NT2/D1 (cell line): ENCODE measurements around the gene ZFHX3.

Source experiments
- DNase-seq: peaks from one replicate; pipeline ENCODE4 v3.0.0-alpha.2; 2011; ENCODE audit warnings: low read depth, low spot score
- H3K27me3 ChIP-seq: 2 replicates; pipeline ENCODE4 v1.6.0; 2011; ENCODE audit warnings: mild to moderate bottlenecking; ENCODE audit not compliant: insufficient read length, insufficient read depth
- H3K36me3 ChIP-seq: 2 replicates; pipeline ENCODE4 v1.6.1; 2011; ENCODE audit warnings: mild to moderate bottlenecking, low read length, mixed read lengths; ENCODE audit not compliant: insufficient read depth, insufficient read length
- H3K4me1 ChIP-seq: 2 replicates; pipeline ENCODE4 v1.5.1; 2011; ENCODE audit not compliant: insufficient read depth, insufficient read length
- H3K4me3 ChIP-seq: 2 replicates; pipeline ENCODE4 v1.5.1; 2011; ENCODE audit warnings: low read depth; ENCODE audit not compliant: insufficient read length
- H3K9ac ChIP-seq: 2 replicates; pipeline ENCODE4 v1.6.0; 2011; ENCODE audit warnings: low read depth; ENCODE audit not compliant: insufficient read length
- H3K9me3 ChIP-seq: 2 replicates; pipeline ENCODE4 v1.5.1; 2011; ENCODE audit warnings: mild to moderate bottlenecking, low read length; ENCODE audit not compliant: insufficient read depth
- SUZ12 ChIP-seq: IDR thresholded peaks from 2 replicates; pipeline ENCODE4 v1.6.1; 2011; ENCODE audit not compliant: insufficient read length, insufficient read depth; ENCODE audit errors: extremely low read depth
- YY1 ChIP-seq: IDR thresholded peaks from 2 replicates; pipeline ENCODE4 v1.6.1; 2011; ENCODE audit not compliant: insufficient read length, insufficient read depth
- ZNF274 ChIP-seq: IDR thresholded peaks from 2 replicates; pipeline ENCODE4 v1.6.1; 2011; ENCODE audit warnings: mild to moderate bottlenecking, low read depth, low read length

The ZFHX3 gene

GRCh38 chr16:72879846-72880245, 168.1 kb downstream of the ZFHX3 start:
- Histone ChIP-seq H3K9ac (no peak overlapping the region), H3K4me1 (peaks cover 8% of the 10 kb centered on the region), H3K4me3 (no peak overlapping the region), H3K36me3 (peaks cover 2% of the 10 kb centered on the region), H3K27me3 (no peaks in the 10 kb centered on the region), H3K9me3 (no peaks in the 10 kb centered on the region)
- no peak for TF ChIP-seq ZNF274
- no peak for TF ChIP-seq SUZ12
- no peak for TF ChIP-seq YY1
- DNase-seq = no peak

GRCh38 chr16:72878301-72879269, 169.3 kb downstream of the ZFHX3 start:
- no peak for DNase-seq
- Histone ChIP-seq H3K4me1 (peaks cover 8% of the 10 kb centered on the region), H3K9me3 (no peaks in the 10 kb centered on the region), H3K36me3 (no peaks in the 10 kb centered on the region), H3K27me3 (no peaks in the 10 kb centered on the region), H3K9ac (no peak overlapping the region), H3K4me3 (no peak overlapping the region)
- TF ChIP-seq ZNF274 (no peak), SUZ12 (no peak), YY1 (no peak)

GRCh38 chr16:72877374-72878028, 170.4 kb downstream of the ZFHX3 start:
- TF ChIP-seq YY1 (no peak), ZNF274 (no peak), SUZ12 (no peak)
- Histone ChIP-seq H3K27me3 (no peaks in the 10 kb centered on the region), H3K9ac (no peak overlapping the region), H3K36me3 (no peaks in the 10 kb centered on the region), H3K4me1 (peaks cover 8% of the 10 kb centered on the region), H3K9me3 (peaks cover 4% of the 10 kb centered on the region), H3K4me3 (no peak overlapping the region)
- peak; percentile 67 for DNase-seq

DNA sequence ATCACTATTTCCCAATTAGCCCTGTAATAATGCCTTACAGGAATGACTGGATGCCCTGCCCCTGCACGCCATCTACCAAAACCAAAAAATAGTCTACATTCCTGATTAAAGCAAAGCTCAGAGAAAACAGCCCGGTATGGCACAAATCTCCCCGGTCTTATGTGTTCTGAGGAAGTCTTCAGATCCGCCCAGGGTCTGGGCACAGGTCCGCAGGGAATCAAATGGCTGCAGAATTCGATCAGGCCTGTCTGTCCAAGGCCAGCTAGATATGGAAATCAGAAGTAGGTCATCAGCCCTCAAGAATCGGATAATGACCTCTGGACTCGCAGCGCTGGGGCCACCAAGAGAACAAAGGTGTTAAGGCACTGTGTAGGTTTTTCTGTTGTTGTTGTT, 171.0 kb downstream of the ZFHX3 start:
- Histone ChIP-seq H3K4me1 (peaks cover 8% of the 10 kb centered on the region), H3K9ac (no peak overlapping the region), H3K27me3 (no peaks in the 10 kb centered on the region), H3K36me3 (no peaks in the 10 kb centered on the region), H3K9me3 (peaks cover 9% of the 10 kb centered on the region), H3K4me3 (no peak overlapping the region)
- TF ChIP-seq ZNF274 = no peak
- TF ChIP-seq YY1 = no peak
- no peak for TF ChIP-seq SUZ12
- no peak for DNase-seq

GRCh38 chr16:72876221-72876620, 171.7 kb downstream of the ZFHX3 start:
- H3K9me3 ChIP-seq = peaks cover 9% of the 10 kb centered on the region
- peaks cover 8% of the 10 kb centered on the region for H3K4me1 ChIP-seq
- H3K27me3 ChIP-seq = no peaks in the 10 kb centered on the region
- no peak overlapping the region for H3K4me3 ChIP-seq
- no peaks in the 10 kb centered on the region for H3K36me3 ChIP-seq
- no peak overlapping the region for H3K9ac ChIP-seq
- TF ChIP-seq ZNF274 (no peak), YY1 (no peak), SUZ12 (no peak)
- no peak for DNase-seq

DNA sequence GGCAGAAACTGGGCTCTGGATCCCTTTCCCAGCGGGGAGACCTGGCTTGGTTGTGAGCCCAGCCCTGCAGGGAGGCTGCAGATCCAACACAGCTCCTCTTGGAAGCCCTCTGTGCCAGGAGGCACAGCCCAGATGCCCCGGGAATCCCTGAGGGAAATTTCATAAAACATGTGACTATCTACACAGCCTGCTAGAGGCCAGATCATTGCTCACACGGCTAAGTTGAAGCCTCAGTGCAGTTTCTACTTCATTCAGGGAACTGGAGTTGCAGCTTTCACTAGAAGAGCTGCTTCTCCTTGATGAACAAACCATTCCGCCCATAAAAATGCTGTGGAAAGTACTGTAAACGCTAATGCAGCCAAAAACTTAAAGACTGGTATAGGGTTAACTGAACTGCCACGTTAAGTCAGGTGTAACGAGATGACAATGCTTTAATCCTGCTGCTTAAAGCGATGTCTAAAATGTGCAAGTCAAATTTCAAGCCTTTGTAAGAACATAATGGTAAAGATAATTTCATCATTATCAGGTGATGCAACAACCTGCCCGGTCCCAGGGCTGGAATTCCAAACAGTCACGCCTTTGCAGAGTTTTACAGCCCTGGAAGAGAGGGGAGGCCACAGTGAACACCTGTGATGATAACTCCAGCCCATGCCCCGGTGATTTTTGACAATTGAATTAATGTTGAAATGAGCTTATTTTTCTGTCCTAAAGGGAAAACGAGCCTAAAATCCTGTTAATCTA, 172.5 kb downstream of the ZFHX3 start:
- H3K9ac ChIP-seq = no peak overlapping the region
- TF ChIP-seq SUZ12 (no peak), YY1 (no peak)
- DNase-seq = no peak
- peaks cover 8% of the 10 kb centered on the region for H3K4me1 ChIP-seq
- no peaks in the 10 kb centered on the region for H3K27me3 ChIP-seq
- peaks cover 9% of the 10 kb centered on the region for H3K9me3 ChIP-seq
- no peaks in the 10 kb centered on the region for H3K36me3 ChIP-seq
- H3K4me3 ChIP-seq = no peak overlapping the region
